GM21515 (cell line): ENCODE data around the gene KCNJ8.
"Not testable (repeated sequence)": the region's sequence is repeated elsewhere in the genome, so short reads cannot be mapped to it uniquely, and the experiment has no call there.

Experiments used
- ATAC-seq: cut with Tn5 transposase; IDR thresholded peaks from one replicate; pipeline ENCODE4 v1.9.1; 2021; ENCODE audit not compliant: unreplicated experiment

KCNJ8 gene

GRCh38 chr12:21774358-21775132 lies at the start of gene KCNJ8:
Gene KCNJ8, minus strand, starts transcription at chr12:21774706. Its CDS starts 1,090 bp downstream, at chr12:21773616.
- ATAC-seq: no peak

- ATAC-seq: no peak
These were observed 49.1 kb upstream of the KCNJ8 start for GRCh38 chr12:21823581-21823980.

- no peak for ATAC-seq
These were observed 45.2 kb upstream of the KCNJ8 start for GRCh38 chr12:21819678-21820077.

GRCh38 chr12:21819236-21819635 lies 44.7 kb upstream of the KCNJ8 start:
- ATAC-seq: no peak

GRCh38 chr12:21818627-21819026 lies 44.1 kb upstream of the KCNJ8 start:
- no peak for ATAC-seq

- ATAC-seq: no peak
These were observed 41.0 kb upstream of the KCNJ8 start for GRCh38 chr12:21815306-21816062.

- ATAC-seq: no peak
These were observed 40.3 kb upstream of the KCNJ8 start for GRCh38 chr12:21814814-21815213.

- ATAC-seq: no peak
These were observed 39.8 kb upstream of the KCNJ8 start for GRCh38 chr12:21814327-21814726.

GRCh38 chr12:21813751-21814150 lies 39.2 kb upstream of the KCNJ8 start:
- ATAC-seq: no peak

- no peak for ATAC-seq
These were observed 38.6 kb upstream of the KCNJ8 start for GRCh38 chr12:21813125-21813524.

- not testable (repeated sequence) for ATAC-seq
These were observed 37.8 kb upstream of the KCNJ8 start for GRCh38 chr12:21812340-21812739.

- no peak for ATAC-seq
These were observed 34.6 kb upstream of the KCNJ8 start for GRCh38 chr12:21809100-21809499.

GRCh38 chr12:21806255-21806654 lies 31.7 kb upstream of the KCNJ8 start:
- ATAC-seq: no peak

- no peak for ATAC-seq
These were observed 27.2 kb upstream of the KCNJ8 start for GRCh38 chr12:21801522-21802288.

- ATAC-seq: no peak
These were observed 25.5 kb upstream of the KCNJ8 start for GRCh38 chr12:21800011-21800410.

GRCh38 chr12:21797539-21797938 lies 23.0 kb upstream of the KCNJ8 start:
- no peak for ATAC-seq

GRCh38 chr12:21795648-21796328 lies 21.3 kb upstream of the KCNJ8 start:
- ATAC-seq: no peak

- not testable (repeated sequence) for ATAC-seq
These were observed 20.5 kb upstream of the KCNJ8 start for GRCh38 chr12:21794807-21795595.

GRCh38 chr12:21789687-21790086 lies 15.2 kb upstream of the KCNJ8 start:
- ATAC-seq: not testable (repeated sequence)
